Activated naive CD4-positive, alpha-beta T cell (primary cell): ENCODE measurements around the gene POP4.

Experiments
- DNase-seq, 4 experiments: peaks; one replicate each; lab custom pipeline; 2025; lab: John Stamatoyannopoulos, UW

POP4 gene

DNA sequence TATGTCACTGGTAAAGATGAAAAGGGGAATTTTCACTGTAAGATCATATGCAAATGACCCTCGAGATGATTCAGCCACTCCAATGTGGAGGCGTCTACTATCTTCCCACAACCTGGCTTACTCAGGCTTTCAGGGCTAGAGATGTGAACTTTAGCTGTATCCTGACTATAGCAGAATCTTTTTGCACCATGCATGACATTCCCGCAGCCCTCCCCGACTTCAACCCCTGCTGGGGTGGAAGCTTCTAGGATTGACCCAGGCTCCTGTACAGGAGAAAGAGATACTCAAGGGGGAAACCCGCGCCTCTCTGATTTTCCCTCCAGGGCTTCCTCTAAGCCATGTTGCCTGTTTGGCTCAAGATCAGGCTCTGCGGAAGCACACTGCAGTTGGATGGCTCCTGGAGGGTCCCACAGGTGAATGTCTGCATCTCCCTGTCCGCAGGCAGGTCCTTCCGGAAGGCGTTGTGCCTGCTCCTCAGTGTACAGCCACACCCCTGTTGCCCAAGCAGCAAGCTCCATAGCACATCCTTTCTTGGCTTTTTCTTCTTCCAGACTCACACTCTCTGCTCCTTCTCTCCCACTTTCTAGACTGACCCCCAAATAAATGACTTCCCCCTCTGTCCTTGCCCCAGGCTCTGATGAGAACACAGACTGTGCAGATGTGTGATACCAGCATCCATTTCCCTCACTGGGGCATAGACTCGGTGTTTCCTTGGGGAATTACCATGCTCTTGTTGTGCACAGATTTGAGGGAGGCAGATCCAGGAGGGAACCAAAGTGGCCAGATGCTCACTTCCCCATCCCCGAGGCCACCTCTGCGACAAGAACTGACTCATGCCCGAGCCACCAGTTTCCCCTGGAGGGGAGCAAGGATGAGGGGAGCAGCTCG is 29.1 kb upstream of the POP4 start:
- no peak for DNase-seq

GRCh38 chr19:29577649-29577963 is 28.5 kb upstream of the POP4 start:
- no peak for DNase-seq

DNA sequence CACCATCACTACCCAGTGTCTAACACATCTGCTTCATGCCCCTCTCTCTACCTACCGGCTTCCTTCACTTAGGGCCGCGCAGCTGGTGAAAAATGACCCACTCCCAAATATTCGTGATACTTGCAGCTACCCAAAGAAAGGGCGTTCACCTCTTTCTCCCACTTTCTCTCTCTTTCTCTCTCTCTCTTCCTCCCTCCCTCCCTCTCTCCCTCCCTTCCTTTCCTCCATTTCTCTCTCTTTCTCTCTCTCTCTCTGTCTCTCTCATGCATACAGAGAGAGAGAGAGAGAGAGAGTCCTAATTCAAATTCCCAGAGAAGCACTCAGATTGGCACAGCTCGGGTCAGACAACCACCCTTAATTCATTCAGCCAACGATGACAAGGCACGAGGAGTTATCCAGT is 27.7 kb upstream of the POP4 start:
- no peak for DNase-seq

DNA sequence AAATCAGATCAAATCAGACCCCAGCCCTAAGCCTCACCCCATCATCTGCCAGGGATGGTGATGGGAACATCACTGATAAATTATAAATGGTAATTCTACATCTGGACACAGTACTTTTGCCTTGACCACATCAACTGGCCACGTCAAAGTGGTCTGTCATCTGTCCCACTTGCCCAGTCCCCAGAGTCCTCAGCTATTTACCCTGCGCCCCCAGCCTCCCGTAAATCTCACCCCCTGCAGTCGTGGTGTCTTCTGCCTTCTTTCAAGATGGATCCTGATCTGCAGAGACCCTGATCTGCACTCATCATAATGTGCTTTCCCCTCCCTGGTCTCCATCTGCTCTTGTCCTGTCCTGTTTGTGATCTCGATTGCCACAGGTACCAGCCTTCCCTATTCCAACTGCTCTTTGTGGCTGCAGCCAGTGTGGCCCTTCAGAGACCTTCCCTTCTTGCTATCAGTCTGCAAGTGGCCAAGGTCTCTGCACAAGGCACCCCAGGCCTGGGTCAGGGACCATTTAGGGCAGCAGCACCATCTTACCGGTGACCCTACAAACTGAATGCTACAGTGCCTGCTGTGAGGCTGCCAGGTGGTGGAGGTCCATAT is 26.7 kb upstream of the POP4 start:
- no peak for DNase-seq

DNA sequence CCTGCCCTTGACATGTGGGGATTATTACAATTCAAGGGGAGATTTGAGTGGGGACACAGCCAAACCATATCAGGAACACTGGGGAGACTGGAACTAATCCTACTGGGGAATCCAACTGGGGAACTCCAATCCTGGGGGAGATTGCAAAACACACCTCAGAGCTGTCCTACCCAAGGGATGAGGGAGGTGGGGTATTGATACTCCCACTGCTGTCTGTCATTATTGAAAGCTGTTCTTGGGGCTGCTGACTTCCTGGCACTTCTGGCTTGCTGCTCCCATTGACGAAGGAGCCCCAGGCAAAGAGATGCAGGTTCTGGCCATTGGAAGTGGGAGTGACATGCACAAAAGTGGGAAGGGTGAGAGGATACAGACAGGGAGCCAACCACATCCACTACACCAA is 24.7 kb upstream of the POP4 start:
- no peak for DNase-seq

DNA sequence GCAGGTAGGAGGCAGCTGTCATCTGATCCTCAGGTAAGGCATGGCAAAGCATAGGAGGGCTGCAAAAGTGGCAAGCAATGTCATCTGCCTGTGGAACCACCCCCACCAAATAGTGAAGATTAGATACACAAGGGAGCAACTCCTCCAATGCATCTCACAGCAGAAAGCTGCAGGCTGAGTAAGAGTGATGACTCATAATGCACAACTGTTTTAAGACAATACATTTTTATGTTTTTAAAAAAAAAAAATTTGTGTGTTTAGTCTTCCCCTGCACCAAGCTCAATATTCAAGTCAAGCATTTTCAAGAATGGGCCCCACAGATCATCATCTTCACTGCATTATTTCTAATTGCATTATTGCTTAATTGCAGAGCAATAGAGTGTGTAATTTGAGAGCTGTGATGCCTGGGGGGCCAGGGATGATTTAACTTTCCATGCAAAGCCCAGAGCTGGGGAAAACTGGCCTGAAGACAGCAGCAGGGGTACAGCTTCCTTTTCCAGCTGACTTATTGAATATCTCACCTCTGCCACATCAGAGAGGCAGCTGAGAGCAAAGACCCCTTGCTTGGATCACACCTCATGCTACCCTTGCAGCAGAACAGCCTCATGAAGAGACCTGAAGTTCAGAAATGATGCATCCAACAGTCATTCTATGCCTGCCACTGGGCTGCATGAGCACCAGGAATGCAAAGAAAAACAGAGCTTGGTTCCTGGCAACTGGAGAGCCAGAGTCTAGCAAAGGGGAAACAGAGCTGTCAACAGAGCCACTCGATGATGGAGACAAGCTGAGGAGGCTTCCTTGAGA is 22.7 kb upstream of the POP4 start:
- DNase-seq: no peak

GRCh38 chr19:29586401-29586800 is 19.7 kb upstream of the POP4 start:
- DNase-seq: no peak

- no peak for DNase-seq
Measured at GRCh38 chr19:29587059-29587458, 19.0 kb upstream of the POP4 start.

- peak in 1 of 4 experiments; percentile 13 for DNase-seq
Measured at GRCh38 chr19:29587518-29587986, 18.5 kb upstream of the POP4 start.

DNA sequence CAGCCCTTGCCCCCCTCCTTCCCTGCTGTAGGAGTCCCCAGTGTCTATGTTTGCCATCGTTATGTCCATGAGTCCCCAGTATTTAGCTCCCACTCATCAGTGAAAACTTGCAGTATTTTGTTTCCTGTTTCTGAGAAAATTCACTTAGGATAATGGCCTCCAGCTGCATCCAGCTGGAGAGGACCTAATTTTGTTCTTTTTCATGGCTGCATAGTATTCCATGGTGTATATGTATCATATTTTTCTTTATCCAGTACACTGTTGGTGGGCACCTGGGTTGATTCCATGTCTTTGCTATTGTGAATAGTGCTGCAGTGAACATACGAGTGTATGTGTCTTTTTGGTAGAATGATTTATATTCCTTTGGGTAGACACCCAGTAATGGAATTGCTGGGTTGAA is 18.0 kb upstream of the POP4 start:
- no peak for DNase-seq

- DNase-seq: no peak
Measured at GRCh38 chr19:29590278-29590677, 15.8 kb upstream of the POP4 start.

GRCh38 chr19:29591670-29592069 is 14.4 kb upstream of the POP4 start:
- DNase-seq: no peak

DNA sequence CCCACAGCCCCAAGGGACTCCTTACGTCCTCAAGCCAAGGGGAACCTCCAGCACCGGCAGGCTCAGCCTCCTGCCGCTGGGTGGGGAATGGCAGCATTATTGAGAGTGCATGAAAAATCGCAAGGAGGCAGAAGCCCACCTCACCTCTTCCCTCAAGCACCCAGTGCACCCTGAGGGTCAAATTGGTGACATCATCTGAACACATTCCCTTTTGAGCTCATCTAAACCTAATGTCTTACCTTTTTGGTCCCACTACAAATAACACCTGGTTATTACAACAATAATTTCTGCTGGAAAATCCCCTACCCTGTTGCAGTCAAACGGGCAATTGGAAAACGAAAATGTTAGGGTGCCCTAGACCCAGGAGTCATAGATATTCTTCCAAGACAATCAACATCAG is 12.2 kb upstream of the POP4 start:
- no peak for DNase-seq

- no peak for DNase-seq
Measured at GRCh38 chr19:29596080-29596727, 9.9 kb upstream of the POP4 start.

- DNase-seq: no peak
Measured at GRCh38 chr19:29596885-29597525, 9.1 kb upstream of the POP4 start.

DNA sequence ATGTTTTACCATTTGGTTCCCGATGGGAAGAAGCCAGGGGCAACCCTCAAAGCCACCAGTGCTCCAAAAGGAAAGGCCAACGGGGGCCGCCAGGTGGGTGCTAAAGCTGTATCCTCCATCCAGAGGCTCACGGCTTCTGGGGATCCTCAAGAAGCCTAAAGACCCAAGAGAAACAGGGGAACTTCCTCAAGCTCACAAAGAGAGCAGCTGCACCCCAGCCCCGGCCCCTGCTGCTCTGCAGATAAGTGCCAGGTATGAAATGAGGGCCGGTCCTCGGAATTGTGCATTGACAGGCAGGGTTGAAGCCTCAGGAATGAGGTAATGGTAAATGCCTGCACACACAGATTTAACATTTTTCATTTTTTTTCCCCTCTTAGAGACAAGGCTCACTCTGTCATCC is 8.0 kb upstream of the POP4 start:
- no peak for DNase-seq

- DNase-seq: no peak
Measured at GRCh38 chr19:29598496-29598895, 7.6 kb upstream of the POP4 start.

GRCh38 chr19:29603308-29603707 is 2.8 kb upstream of the POP4 start:
- no peak for DNase-seq

DNA sequence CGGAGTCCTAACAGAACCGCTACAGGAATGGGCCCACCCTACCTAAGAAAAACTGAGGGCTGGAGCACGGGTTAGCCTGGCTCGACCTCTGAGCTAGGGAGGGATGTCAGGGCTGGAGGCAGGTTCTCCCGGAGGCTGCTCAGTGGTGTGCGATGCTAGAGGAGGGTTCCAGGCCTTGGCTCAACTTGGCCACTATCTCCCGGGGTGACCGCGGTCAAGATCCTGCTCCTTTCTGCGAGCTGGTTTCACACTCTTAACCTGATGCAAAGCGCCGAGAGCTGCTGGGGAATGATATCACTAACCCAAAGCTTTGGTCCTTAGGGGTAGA is 301 bp downstream of the POP4 start:
- DNase-seq: no peak

- DNase-seq: no peak
Measured at GRCh38 chr19:29609636-29610035, 3.6 kb downstream of the POP4 start.

DNA sequence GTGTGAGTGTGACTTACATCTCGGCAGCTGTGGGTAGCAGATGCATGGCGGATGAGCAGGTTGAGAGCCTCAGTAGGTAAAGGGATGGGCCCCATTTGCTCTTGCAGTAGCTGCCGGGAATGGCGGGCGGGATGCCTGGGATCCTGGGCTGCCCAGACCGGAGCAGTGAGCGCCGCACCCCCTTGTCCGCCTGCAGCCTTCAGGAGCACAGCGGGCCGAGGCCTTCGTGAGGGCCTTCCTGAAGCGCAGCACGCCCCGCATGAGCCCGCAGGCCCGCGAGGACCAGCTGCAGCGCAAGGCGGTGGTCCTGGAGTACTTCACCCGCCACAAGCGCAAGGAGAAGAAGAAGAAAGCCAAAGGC is 4.1 kb downstream of the POP4 start:
- no peak for DNase-seq
